ENCODE measurements around the gene AGAP1.

The AGAP1 gene

DNA sequence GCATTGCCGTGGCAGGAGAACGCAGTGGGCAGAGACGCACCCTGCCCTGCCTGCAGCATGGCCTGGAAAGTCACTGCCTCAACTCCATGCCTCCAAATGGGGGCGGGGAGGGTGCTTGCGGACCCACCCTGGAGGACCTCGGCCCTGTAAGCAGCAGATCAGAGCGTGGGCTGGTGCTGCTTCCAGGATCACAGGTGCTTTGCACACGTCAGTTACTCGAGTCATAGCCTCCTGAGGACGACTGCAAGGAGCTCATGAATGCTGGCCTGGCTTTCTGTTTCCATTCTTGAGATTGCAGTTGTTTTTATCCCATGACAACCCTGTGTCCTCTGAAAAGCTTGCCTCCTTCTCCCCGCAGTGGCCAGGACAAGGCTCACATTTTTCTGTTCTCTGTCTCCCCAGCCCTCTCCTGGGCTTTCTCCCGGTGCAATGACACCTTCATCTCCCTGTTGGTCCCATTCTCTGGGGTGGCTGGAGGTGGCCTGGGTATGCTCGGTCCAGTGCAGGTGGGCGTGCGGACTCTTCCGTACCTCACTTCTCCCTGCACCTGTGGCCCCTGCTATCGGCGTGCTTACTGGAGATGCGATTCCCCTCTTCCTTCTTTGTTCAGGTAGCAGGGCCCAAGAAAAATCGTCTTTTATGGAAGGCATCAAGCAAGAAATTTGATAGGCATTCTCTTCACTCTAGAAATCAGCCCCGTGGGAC lies 466.3 kb downstream of the AGAP1 start:
- DNase-seq: no peak

- DNase-seq: no peak
Measured at GRCh38 chr2:235960716-235961640, 467.1 kb downstream of the AGAP1 start.

DNA sequence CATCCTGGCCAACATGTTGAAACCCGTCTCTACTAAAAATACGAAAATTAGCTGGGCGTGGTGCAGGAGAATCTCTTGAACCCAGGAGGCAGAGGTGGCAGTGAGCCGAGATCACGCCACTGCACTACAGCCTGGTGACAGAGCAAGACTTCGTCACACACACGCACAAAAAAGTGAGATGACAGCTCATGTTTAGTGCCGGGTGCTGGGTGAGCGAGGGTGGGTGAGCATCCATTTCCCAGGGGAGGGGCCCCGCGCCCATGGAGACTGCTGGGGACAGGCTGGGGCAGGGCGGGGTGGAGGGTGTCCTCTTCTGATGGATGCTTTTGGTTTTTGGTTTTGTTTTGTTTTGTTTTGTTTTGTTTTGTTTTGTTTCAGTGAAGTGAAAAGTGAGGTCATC lies 467.9 kb downstream of the AGAP1 start:
- no peak for DNase-seq

GRCh38 chr2:235963853-235964577 lies 470.2 kb downstream of the AGAP1 start:
- DNase-seq: no peak

- no peak for DNase-seq
Measured at GRCh38 chr2:235964787-235965390, 471.0 kb downstream of the AGAP1 start.

DNA sequence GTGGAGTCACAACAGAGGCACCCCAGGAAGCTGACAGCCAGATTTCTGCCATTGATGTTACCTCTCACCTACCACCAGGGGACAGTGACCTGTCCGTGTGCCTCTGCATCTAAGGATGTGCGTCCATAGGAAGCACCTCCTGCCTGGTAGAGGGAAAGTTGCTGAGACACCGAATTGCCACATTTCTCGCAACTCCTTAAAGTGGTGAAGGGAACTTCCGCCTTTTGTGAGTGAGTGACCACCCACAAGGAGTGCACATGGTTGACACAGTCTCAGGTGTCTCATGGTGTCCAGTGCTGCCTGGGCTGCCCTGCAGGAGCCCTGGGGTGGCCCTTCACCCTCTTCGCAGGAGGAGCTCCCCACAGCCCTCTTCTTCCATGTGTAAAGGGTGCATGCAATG lies 472.6 kb downstream of the AGAP1 start:
- no peak for DNase-seq

GRCh38 chr2:235966932-235967757 lies 473.3 kb downstream of the AGAP1 start:
- no peak for DNase-seq

GRCh38 chr2:235968155-235968554 lies 474.3 kb downstream of the AGAP1 start:
- DNase-seq: no peak

- DNase-seq: no peak
Measured at GRCh38 chr2:235968616-235969324, 474.9 kb downstream of the AGAP1 start.

DNA sequence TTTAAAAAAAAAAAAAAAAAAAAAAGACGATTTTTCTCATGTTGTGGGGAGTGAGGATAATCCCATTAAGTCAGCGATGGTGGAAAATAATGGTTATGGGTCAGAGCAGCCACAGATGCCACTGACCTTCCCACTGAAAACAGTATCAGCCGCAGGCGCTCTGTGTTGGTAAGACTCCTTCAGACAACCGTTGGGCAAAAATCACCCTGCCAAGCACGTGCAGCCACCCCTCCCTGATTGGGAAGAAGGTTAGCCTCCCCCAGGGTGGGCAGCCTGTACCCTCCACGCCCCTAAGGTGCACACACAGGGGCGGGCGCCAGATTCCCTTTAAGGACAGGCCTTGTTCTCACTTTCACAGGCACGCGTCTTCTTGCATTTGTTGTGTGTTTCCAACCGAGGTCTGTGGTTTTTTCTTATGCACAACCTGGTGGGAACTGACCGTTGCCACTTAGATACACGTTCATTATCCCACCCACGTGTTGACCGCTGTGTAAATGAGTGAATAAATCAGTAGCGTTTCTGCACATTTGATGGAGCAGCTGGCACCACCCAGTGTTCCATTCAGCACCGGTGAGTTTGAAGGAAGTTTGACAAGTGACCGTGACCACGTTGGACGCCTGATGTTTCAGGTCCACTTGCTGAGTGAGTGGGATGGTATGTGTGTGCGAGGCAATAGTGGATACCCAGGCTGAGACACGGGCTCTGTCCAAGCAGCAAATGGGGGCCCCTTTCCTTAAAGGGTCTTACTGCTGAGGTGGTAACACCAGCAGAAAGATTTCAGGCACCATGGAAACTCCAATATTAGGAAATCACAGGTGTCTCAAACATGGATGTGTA lies 476.6 kb downstream of the AGAP1 start:
- no peak for DNase-seq

DNA sequence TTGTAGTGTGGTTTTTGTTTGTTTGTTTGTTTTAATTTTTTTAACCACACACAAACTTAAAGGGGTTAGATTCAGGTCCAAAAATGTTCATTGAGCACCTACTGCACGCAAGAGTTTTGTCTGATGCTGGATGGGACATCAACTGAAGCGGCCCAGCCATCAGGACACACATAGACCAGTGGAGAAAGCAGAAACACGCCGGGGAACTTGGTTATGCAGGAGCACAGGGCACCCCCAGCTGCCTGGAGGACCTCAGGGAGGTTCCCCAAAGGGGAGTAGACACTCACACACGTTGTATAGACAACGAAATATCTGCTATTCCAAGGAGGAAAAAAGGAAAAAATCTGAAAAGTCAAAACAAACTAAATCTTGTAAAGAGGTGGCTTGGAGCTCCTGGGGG lies 482.7 kb downstream of the AGAP1 start:
- no peak for DNase-seq

GRCh38 chr2:235976956-235977355 lies 483.1 kb downstream of the AGAP1 start:
- no peak for DNase-seq

DNA sequence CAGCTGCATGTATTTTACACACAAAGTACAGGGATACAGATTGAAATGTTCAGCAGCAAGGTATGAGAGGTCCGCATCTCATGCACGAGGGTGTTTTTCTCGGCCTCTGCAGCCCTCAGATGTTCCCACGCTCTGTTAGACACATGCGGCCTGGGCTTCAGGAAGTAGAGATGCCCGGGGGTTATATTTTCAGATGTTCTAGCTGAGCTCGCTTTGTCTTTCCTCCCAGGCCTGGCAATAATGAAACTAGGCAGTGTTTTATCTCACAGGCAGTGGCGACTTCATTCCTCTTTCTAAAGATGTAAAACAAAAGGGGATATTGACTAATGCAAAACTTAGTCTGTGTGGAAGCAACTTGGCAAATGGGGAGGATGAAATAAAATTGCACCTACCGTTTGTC lies 483.6 kb downstream of the AGAP1 start:
- DNase-seq: no peak

DNA sequence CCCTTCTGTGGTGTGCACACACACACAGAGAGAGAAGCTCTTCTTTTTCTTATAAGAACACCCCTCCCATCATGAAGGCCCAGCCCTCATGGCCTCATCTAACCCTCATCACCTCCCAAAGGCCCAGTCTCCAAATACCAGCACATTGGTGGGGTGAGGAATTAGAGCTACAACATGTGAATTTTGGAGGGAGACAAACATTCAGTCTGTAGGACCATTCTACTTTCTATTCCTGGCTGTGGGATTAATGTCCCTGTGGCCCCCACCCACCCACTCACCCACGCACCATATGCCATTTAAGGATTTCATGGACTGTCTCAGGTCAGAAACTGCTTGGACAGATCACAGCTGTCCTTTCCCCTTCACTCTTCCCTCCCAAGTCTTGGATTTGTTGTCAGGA lies 484.2 kb downstream of the AGAP1 start:
- no peak for DNase-seq

DNA sequence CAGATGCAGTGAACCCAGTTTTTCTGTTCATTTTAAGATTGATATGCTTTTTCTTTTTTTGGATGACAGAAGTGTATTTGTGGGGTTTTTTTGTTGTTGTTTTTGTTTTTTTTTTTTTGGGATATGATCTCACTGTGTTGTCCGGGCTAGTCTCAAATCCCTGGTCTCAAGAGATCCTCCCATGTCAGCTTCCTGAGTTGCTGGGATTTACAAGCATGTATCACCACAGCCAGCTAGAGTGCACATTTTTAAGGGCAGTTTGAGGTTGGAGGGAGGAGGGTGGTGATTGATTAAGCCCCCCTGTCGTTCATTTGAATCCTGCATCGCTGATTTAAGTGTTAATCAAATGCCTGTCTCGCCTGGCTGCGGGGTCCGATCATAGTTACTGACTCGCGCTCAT lies 485.2 kb downstream of the AGAP1 start:
- DNase-seq: no peak

GRCh38 chr2:235979753-235980435 lies 486.1 kb downstream of the AGAP1 start:
- DNase-seq: no peak

DNA sequence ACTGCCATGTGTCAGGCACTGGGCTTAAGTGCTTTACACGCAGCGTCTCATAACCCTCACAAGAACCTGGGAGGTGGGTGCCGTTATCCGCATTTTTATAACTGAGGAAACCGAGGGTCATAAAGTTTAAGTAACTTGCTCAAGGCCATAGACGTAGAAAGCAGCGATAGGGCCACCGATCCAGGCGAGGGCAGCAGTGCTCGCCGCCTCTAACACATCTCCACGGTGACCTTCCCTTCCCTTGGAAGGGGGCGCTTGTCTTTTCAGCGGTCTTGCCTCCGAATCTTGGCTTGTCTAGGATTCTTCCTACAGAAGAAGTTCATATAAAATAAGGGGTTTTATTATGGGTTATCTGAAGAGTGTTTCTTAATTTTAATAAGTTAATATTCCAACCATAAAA lies 487.8 kb downstream of the AGAP1 start:
- DNase-seq: no peak

GRCh38 chr2:235983016-235983415 lies 489.2 kb downstream of the AGAP1 start:
- no peak for DNase-seq

GRCh38 chr2:235984552-235984951 lies 490.7 kb downstream of the AGAP1 start:
- no peak for DNase-seq

- DNase-seq: no peak
Measured at GRCh38 chr2:235986361-235986760, 492.5 kb downstream of the AGAP1 start.

Data from activated CD4-positive, alpha-beta T cell treated with anti-CD3 and anti-CD28 coated beads, Interleukin-10, Interleukin-2, amounts not matched to agents 100 ng/mL and 50 ng/mL, durations not matched to agents 16 hours and 8 hours (primary cell).